Liver (tissue), 9 donors: ENCODE measurements around the gene PDX1. TPM values are rescaled to one million over a fixed set of nuclear protein-coding genes. Genes with fewer than 3 reads are reported as not detected.
A peak's percentile ranks its signal among the peaks of the same experiment; 100 is the strongest.

Experiments used
- DNase-seq: peaks from one replicate; pipeline ENCODE4 v3.0.0-alpha.2; 2017; ENCODE audit warnings: low spot score
- H3K27ac ChIP-seq, 2 donors: one replicate each; pipeline ENCODE4 v1.7.0; 2013; ENCODE audit warnings: inconsistent platforms in 2 of 2, low read length in 2 of 2, control low read depth in 1 of 2, low read depth in 1 of 2, mild to moderate bottlenecking in 1 of 2
- H3K27me3 ChIP-seq, 4 donors: one replicate each; pipeline versions ENCODE4 v1.6.1 to v1.7.0; 2013; ENCODE audit warnings: low read length in 3 of 4, inconsistent platforms in 1 of 4, mild to moderate bottlenecking in 1 of 4, moderate library complexity in 1 of 4; ENCODE audit not compliant: control insufficient read depth in 4 of 4, insufficient read depth in 4 of 4
- H3K36me3 ChIP-seq, 4 donors: one replicate each; pipeline versions ENCODE4 v1.6.1 to v1.7.0; 2013; ENCODE audit warnings: low read length in 3 of 4, mild to moderate bottlenecking in 3 of 4, low read depth in 1 of 4, moderate library complexity in 1 of 4; ENCODE audit not compliant: control insufficient read depth in 4 of 4, insufficient read depth in 3 of 4
- H3K4me1 ChIP-seq, 4 donors: one replicate each; pipeline versions ENCODE4 v1.6.1 to v1.7.0; 2013; ENCODE audit warnings: low read length in 3 of 4, mild to moderate bottlenecking in 3 of 4, moderate library complexity in 1 of 4; ENCODE audit not compliant: control insufficient read depth in 4 of 4, insufficient read depth in 4 of 4
- H3K4me3 ChIP-seq, 3 donors: one replicate each; pipeline versions ENCODE4 v1.6.1 to v1.7.0; 2013; ENCODE audit warnings: low read length in 3 of 3, control low read depth in 1 of 3, low read depth in 1 of 3, mild to moderate bottlenecking in 1 of 3
- H3K9ac ChIP-seq, 2 donors: one replicate each; pipeline ENCODE4 v1.7.0; 2013; ENCODE audit warnings: low read length in 2 of 2, mild to moderate bottlenecking in 2 of 2, moderate library complexity in 2 of 2, control low read depth in 1 of 2, low read depth in 1 of 2
- H3K9me3 ChIP-seq, 4 donors: one replicate each; pipeline versions ENCODE4 v1.6.1 to v1.7.0; 2013; ENCODE audit warnings: low read length in 3 of 4; ENCODE audit not compliant: control insufficient read depth in 4 of 4
- EGR1 ChIP-seq, 2 donors: IDR thresholded peaks; 2 replicates each; pipeline ENCODE4 v1.6.1; 2016 to 2018; ENCODE audit warnings: antibody characterized with exemption in 2 of 2, low read depth in 2 of 2
- FOXA1 ChIP-seq: IDR thresholded peaks from 2 replicates; pipeline ENCODE4 v1.6.1; 2016; ENCODE audit warnings: antibody characterized with exemption
- FOXA2 ChIP-seq: IDR thresholded peaks from 2 replicates; pipeline ENCODE4 v1.6.1; 2016; ENCODE audit warnings: antibody characterized with exemption
- GABPA ChIP-seq, 2 donors: IDR thresholded peaks in 1 of 2; conservative IDR thresholded peaks in 1 of 2; 2 replicates each; pipeline ENCODE4 v1.6.1; 2016; ENCODE audit warnings: antibody characterized with exemption in 2 of 2, mild to moderate bottlenecking in 1 of 2, moderate library complexity in 1 of 2
- HNF4A ChIP-seq, 2 donors: conservative IDR thresholded peaks; 2 replicates each; pipeline ENCODE4 v1.6.1; 2016; ENCODE audit warnings: antibody characterized with exemption in 2 of 2, mild to moderate bottlenecking in 2 of 2
- HNF4G ChIP-seq: IDR thresholded peaks from 2 replicates; pipeline ENCODE4 v1.6.1; 2016; ENCODE audit warnings: antibody characterized with exemption
- JUND ChIP-seq, 2 donors: IDR thresholded peaks; 2 replicates each; pipeline ENCODE4 v1.6.1; 2016; ENCODE audit warnings: antibody characterized with exemption in 2 of 2
- NR2F2 ChIP-seq: IDR thresholded peaks from 2 replicates; pipeline ENCODE4 v1.6.1; 2016; ENCODE audit warnings: antibody characterized with exemption
- RAD21 ChIP-seq, 2 donors: IDR thresholded peaks; 2 replicates each; pipeline ENCODE4 v1.6.1; 2016; ENCODE audit warnings: antibody characterized with exemption in 2 of 2, mild to moderate bottlenecking in 2 of 2
- RXRA ChIP-seq, 2 donors: IDR thresholded peaks; 2 replicates each; pipeline ENCODE4 v1.6.1; 2017 to 2018; ENCODE audit warnings: antibody characterized with exemption in 2 of 2, mild to moderate bottlenecking in 1 of 2
- SP1 ChIP-seq: IDR thresholded peaks from 2 replicates; pipeline ENCODE4 v1.6.1; 2018; ENCODE audit warnings: antibody characterized with exemption, mild to moderate bottlenecking
- TAF1 ChIP-seq: conservative IDR thresholded peaks from 2 replicates; pipeline ENCODE4 v1.6.1; 2016; ENCODE audit warnings: antibody characterized with exemption, mild to moderate bottlenecking
- YY1 ChIP-seq: IDR thresholded peaks from 2 replicates; pipeline ENCODE4 v1.6.1; 2016; ENCODE audit warnings: antibody characterized with exemption, mild to moderate bottlenecking
- WGBS: extraction: QIAGEN DNeasy Blood & Tissue Kit; methylation state at CpG from one replicate; pipeline ENCODE4 v1.1.7; 2013; 5-methylcytosine and 5-hydroxymethylcytosine counted together
- polyA plus RNA-seq, 2 donors: library from polyadenylated mRNA; stranded (reverse) in 1 of 2; unstranded in 1 of 2; fragments of 200-250 nt in 1 of 2; fragments of >200 nt in 1 of 2; fragmentation: Nextera tagmentation in 1 of 2; extraction: Ambion mirVana in 1 of 2; gene quantifications; one replicate each; pipeline versions ENCODE4 v1.2.1 to v1.2.3, GENCODE V29; 2013 to 2015
- total RNA-seq, 2 donors: library from RNA; depleted of rRNA; stranded (reverse); fragments of >200 nt; gene quantifications; one replicate each; pipeline ENCODE4 v1.2.3, GENCODE V29; 2014
- TF ChIP-seq, protein P1 (sequence below): IDR thresholded peaks from 2 replicates; pipeline ENCODE4 v1.6.1; 2016; ENCODE audit warnings: antibody characterized with exemption
- TF ChIP-seq, protein P2 (sequence below): IDR thresholded peaks from 2 replicates; pipeline ENCODE4 v1.6.1; 2016; ENCODE audit warnings: antibody characterized with exemption
- TF ChIP-seq, protein P3 (sequence below): fragments of 150-350 bp; IDR thresholded peaks from 2 replicates; pipeline ENCODE4 v1.5.1; 2017; ENCODE audit warnings: improper control_type of control experiment, low read depth, low read length; ENCODE audit not compliant: missing input control
- TF ChIP-seq, protein P4 (sequence below): IDR thresholded peaks from 2 replicates; pipeline ENCODE4 v1.6.1; 2016; ENCODE audit warnings: antibody characterized with exemption, mild to moderate bottlenecking
- TF ChIP-seq, protein P5 (sequence below): IDR thresholded peaks from 2 replicates; pipeline ENCODE4 v1.6.1; 2016; ENCODE audit warnings: antibody characterized with exemption
- donor health status: healthy.
- donor health status: healthy.
- donor health status: healthy.
- donor health status: healthy.
- donor health status: healthy.

PDX1 gene
- total and polyA plus RNA-seq, 4 donors = 0.08 to 0.16 (median 0.10) TPM; not detected in 1

DNA sequence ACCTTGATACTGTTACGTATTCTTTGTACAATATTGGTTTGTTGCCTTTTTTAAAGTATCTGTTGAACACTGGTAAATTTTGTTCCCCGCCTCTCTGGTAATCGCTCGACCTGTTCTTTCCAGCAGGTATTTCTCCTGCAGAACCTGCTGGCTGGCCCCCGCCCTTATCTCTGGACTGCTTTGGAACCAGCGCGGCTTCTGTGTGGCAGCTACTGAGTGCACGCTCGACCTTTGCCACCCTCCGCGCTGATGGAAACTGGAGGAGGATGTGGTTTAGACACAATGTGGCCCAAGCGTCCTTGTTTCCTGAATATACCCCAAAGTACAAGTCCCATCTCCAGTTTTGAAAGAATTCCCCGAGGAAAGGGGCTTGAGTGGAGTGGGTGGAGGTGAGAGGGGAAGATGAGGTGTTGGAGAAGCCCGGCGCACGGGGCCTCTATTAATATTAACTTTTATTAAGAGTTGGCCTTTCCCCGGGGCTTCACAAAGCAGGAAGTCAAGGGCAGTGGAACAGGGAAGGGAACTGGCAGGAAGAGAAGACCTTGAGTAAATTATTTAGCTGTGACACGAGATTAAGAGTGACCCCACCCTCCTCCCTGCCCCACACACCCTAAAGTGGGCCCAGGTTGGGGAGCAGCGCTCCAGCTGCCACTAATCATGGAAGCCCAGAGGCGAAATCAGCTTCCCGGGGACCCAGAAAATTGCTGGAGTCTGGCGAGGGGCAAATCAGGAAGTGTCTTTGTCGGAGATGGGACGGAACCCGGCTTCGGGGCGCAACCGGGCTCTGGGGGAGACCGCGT, 33.3 kb downstream of the PDX1 start:
- no peaks in the 10 kb centered on the region for H3K27me3 ChIP-seq
- WGBS = 6% methylated on average over 30 of the region's 30 CpGs
- peak overlapping the region in 2 of 3 donors; percentile 61 to 80 for H3K4me3 ChIP-seq
- peak; percentile 47 for DNase-seq
- TF ChIP-seq NR2F2 = peak; percentile 16
- TF ChIP-seq HNF4A (conservative IDR thresholded peaks at IDR 0.05) = peak; percentile 61 to 71
- TF ChIP-seq TAF1 = peak; percentile 76
- TF ChIP-seq HNF4G = peak; percentile 49
- TF ChIP-seq, protein P1, sequence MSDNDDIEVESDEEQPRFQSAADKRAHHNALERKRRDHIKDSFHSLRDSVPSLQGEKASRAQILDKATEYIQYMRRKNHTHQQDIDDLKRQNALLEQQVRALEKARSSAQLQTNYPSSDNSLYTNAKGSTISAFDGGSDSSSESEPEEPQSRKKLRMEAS = peak; percentile 26
- TF ChIP-seq, protein P2, sequence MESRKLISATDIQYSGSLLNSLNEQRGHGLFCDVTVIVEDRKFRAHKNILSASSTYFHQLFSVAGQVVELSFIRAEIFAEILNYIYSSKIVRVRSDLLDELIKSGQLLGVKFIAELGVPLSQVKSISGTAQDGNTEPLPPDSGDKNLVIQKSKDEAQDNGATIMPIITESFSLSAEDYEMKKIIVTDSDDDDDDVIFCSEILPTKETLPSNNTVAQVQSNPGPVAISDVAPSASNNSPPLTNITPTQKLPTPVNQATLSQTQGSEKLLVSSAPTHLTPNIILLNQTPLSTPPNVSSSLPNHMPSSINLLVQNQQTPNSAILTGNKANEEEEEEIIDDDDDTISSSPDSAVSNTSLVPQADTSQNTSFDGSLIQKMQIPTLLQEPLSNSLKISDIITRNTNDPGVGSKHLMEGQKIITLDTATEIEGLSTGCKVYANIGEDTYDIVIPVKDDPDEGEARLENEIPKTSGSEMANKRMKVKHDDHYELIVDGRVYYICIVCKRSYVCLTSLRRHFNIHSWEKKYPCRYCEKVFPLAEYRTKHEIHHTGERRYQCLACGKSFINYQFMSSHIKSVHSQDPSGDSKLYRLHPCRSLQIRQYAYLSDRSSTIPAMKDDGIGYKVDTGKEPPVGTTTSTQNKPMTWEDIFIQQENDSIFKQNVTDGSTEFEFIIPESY = no peak
- TF ChIP-seq JUND (IDR thresholded peaks at IDR 0.05) = no peak
- TF ChIP-seq, protein P3, sequence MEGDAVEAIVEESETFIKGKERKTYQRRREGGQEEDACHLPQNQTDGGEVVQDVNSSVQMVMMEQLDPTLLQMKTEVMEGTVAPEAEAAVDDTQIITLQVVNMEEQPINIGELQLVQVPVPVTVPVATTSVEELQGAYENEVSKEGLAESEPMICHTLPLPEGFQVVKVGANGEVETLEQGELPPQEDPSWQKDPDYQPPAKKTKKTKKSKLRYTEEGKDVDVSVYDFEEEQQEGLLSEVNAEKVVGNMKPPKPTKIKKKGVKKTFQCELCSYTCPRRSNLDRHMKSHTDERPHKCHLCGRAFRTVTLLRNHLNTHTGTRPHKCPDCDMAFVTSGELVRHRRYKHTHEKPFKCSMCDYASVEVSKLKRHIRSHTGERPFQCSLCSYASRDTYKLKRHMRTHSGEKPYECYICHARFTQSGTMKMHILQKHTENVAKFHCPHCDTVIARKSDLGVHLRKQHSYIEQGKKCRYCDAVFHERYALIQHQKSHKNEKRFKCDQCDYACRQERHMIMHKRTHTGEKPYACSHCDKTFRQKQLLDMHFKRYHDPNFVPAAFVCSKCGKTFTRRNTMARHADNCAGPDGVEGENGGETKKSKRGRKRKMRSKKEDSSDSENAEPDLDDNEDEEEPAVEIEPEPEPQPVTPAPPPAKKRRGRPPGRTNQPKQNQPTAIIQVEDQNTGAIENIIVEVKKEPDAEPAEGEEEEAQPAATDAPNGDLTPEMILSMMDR = no peak
- TF ChIP-seq GABPA (IDR thresholded peaks at IDR 0.05 in 1 of 2, conservative IDR thresholded peaks at IDR 0.05 in 1 of 2) = no peak
- peak; percentile 16 to 46 for TF ChIP-seq RAD21 (IDR thresholded peaks at IDR 0.05)
- no peak for TF ChIP-seq FOXA1
- TF ChIP-seq, protein P4, sequence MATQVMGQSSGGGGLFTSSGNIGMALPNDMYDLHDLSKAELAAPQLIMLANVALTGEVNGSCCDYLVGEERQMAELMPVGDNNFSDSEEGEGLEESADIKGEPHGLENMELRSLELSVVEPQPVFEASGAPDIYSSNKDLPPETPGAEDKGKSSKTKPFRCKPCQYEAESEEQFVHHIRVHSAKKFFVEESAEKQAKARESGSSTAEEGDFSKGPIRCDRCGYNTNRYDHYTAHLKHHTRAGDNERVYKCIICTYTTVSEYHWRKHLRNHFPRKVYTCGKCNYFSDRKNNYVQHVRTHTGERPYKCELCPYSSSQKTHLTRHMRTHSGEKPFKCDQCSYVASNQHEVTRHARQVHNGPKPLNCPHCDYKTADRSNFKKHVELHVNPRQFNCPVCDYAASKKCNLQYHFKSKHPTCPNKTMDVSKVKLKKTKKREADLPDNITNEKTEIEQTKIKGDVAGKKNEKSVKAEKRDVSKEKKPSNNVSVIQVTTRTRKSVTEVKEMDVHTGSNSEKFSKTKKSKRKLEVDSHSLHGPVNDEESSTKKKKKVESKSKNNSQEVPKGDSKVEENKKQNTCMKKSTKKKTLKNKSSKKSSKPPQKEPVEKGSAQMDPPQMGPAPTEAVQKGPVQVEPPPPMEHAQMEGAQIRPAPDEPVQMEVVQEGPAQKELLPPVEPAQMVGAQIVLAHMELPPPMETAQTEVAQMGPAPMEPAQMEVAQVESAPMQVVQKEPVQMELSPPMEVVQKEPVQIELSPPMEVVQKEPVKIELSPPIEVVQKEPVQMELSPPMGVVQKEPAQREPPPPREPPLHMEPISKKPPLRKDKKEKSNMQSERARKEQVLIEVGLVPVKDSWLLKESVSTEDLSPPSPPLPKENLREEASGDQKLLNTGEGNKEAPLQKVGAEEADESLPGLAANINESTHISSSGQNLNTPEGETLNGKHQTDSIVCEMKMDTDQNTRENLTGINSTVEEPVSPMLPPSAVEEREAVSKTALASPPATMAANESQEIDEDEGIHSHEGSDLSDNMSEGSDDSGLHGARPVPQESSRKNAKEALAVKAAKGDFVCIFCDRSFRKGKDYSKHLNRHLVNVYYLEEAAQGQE = no peak
- TF ChIP-seq EGR1 (IDR thresholded peaks at IDR 0.05; ENCODE audit: low read depth in 2 of 2) = peak; percentile 26 to 36
- TF ChIP-seq SP1 = peak; percentile 85
- TF ChIP-seq, protein P5, sequence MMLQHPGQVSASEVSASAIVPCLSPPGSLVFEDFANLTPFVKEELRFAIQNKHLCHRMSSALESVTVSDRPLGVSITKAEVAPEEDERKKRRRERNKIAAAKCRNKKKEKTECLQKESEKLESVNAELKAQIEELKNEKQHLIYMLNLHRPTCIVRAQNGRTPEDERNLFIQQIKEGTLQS = peak; percentile 22
- TF ChIP-seq YY1 = peak; percentile 60
- no peak for TF ChIP-seq FOXA2
- TF ChIP-seq RXRA (IDR thresholded peaks at IDR 0.05) = peak; percentile 38 to 55
- H3K9ac ChIP-seq = peak overlapping the region; percentile 52 to 77
- peak overlapping the region; percentile 84 to 94 for H3K27ac ChIP-seq
- H3K36me3 ChIP-seq = no peaks in the 10 kb centered on the region
- no peaks in the 10 kb centered on the region for H3K9me3 ChIP-seq
- peaks cover 8 to 17% (median 15%) of the 10 kb centered on the region in 4 donors for H3K4me1 ChIP-seq
